Brain pericyte (primary cell): ENCODE results near the gene ATG2B.
A peak's percentile ranks its signal among the peaks of the same experiment; 100 is the strongest.

Experiments
- DNase-seq: peaks from one replicate; pipeline ENCODE4 v3.0.0-alpha.2; 2012; ENCODE audit warnings: low read depth, low spot score

The ATG2B gene

GRCh38 chr14:96310906-96311305 lies 52.2 kb downstream of the ATG2B start:
- no peak for DNase-seq

DNA sequence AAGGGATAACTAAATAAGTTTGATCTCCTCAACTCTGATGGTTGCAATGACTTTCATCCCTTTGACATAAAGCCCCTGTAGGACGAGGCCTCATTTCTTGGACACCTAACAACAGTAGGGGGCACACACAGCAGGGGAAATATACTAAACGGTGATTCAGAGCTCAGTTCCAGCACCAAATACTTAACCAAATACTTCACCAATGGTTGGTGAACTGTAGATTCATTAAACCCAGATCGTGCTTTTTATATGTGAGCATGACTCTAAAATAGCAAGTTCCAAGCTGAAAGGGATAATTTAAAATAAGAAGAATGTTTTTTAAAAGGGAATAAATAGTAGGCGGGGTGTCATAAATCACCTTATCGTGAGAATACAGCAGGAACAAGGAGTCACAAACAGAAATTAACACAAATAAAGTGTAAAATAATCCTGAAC lies 53.2 kb downstream of the ATG2B start:
- no peak for DNase-seq

- DNase-seq: no peak
These were observed 53.8 kb downstream of the ATG2B start for GRCh38 chr14:96309133-96309895.

- no peak for DNase-seq
These were observed 55.7 kb downstream of the ATG2B start for GRCh38 chr14:96307434-96307833.

DNA sequence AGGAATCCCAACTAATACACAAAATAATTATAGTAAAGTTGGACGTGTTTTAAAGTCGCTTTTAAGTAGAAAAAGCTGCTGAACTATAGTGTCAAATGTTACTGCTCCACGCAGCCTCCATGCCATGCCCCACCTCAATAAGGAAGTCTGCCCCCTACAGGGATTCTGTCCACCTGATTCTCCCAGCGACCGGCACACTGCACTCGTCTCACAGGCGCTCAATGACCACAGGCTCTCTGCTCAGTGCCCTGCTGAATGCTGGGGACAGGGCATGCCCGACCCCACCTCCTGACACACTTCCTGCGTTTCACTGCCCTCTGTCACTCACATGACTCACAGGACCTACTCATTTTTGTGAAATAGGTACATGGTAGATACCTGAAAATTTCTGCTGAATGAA lies 58.2 kb downstream of the ATG2B start:
- DNase-seq: no peak

DNA sequence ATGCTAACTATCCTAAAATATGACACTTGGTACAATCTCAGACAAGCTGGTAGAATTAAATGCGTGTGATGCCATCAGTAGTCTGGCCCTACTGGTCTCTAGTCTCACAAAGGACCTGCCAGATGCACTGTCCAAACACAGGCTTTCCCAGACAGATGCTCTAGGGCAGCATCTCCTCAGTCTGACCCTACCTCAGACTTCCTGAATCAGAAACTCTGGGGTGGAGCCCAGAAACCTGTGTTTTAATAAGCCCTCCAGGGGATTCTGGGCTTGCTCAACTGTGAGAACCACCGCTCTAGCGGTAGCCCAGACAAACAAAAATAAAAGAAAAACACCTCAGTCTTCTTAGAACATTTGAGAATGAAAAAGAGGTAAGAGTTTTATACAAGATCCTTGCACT lies 59.2 kb downstream of the ATG2B start:
- DNase-seq: no peak

DNA sequence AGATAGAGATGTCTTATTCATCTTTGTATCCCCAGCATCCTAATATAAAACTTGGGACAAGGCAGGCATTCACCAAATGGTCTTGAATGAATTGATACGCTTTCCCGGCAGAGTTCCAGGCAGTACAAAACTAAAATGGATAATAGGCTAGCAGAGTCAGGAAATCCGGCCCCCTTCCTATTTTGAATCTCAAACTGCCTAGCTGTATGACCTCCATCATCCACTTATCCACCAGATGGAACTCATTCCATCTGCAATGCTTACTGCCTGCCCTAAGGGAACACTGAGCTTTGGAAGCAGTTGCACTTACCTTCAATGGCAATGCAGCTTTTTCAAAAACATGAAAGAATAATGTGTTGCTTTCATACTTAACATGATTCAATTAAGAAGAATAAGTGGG lies 63.7 kb downstream of the ATG2B start:
- no peak for DNase-seq

DNA sequence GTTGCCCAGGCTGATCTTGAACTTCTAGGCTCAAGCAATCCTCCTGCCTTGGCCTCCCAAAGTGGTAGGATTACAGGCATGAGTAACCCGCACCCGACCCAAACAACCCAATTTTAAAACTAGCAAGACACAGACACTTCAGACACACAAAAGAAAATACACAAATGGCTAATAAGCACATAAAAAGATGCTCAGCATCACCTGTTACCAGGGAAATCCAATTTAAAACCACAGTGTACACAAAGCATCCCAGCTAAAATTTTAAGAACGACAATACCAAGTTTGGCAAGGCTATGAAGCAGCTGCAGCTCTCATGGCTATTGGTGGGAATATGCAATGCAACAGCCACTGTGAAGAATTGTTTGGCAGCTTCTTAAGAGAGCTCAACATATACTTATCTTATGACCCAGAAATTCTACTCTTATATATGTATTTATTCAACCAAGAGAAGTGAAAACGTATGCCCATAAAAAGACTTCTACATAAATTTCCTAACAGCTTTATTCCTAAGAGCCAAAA lies 65.1 kb downstream of the ATG2B start:
- DNase-seq: no peak

DNA sequence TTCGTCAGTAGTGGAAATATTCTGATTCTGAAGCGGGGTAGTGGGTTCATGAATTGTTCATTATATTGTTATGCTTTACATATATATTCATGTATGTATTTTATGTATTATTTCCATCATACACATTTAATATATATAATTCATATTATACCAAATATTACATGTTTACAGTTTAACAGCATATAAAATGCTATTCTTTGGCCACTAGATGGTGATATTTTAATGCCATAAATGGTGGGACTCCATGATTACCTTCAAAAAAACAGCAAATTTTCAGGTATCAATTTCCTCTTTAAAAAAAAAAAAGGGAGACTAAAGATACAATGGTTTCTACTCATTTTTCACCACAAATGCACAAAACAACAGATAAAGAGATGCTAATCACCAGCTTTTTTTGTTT lies 66.1 kb downstream of the ATG2B start:
- no peak for DNase-seq

DNA sequence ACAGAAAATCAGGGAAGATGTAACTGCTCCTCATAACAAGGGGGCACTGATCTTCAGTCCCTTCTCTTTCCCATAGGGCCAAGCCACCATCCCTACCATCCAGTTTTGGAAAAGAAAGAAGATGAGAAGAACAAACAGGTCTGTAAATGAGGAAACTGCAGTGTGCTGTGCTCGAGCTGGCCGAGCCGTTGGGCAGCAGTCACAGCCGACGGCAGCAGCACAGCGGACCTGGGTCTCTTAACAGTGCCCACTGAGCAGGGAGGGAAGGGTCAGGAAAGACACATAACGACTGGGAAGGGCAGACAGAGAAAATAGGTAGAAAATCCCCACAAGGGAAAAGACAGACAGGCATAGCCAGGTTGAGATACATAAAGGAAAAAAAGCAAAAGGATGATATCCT lies 68.9 kb downstream of the ATG2B start:
- no peak for DNase-seq

DNA sequence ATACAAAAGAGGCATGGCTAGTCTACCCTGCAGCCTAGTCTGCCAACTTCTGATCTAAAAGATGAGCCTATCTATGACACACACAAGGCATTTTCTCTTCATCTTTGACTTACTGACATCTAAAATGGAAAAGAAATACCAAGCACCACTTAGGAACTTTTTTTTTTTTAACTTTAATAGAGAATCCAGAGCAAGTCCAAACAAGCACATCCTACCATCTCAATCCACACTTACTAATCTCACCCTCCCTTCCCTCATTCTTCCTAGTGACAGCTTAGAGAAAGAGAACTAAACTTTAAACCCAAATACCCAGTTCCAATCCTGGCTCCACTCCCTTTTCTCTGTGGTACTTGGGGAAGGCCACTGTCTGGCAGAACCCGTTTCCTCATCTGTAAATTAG lies 75.3 kb downstream of the ATG2B start:
- DNase-seq: no peak

DNA sequence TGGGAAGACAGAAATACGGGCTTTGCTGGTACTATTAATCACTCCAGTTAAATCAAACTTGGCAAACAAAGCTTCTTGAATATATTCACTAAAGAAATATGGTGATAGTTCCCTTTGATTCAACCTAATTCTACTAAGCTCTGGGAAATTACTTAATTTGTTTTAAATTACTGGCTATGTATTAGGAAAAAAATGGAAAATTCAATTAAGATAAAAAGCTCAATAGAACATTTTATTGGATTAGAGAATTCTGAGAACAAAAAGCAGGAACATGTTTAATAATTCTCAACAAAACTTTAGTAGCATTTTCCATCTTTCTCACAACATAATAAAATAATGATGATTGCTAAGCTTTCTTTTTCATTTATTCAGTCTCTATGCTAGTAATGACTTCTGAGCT lies 76.9 kb downstream of the ATG2B start:
- DNase-seq: no peak

GRCh38 chr14:96285667-96286066 lies 77.5 kb downstream of the ATG2B start:
- DNase-seq: no peak

- DNase-seq: no peak
These were observed 78.7 kb downstream of the ATG2B start for GRCh38 chr14:96284430-96284829.

- no peak for DNase-seq
These were observed 79.1 kb downstream of the ATG2B start for GRCh38 chr14:96284008-96284407.

GRCh38 chr14:96281486-96281885 lies 81.7 kb downstream of the ATG2B start:
- no peak for DNase-seq

DNA sequence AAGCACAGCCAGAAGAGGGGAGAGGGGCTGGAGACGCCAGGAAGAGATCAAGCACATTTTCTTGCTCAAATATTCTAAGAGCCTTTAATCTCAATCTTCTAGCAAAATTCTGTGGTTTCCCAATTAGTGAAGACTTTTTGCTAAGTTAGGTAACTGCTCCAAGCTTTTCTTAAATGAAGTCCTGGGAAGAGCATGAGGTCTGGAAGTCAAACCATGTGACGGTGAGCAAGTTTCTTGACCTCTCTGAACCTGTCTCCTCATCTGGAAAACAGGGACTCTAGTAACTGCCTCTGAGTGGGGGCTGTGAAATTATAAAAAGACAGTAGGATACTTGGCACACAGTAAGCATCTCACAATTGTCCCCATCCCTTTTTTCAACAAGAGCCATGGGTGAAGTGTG lies 83.0 kb downstream of the ATG2B start:
- no peak for DNase-seq

DNA sequence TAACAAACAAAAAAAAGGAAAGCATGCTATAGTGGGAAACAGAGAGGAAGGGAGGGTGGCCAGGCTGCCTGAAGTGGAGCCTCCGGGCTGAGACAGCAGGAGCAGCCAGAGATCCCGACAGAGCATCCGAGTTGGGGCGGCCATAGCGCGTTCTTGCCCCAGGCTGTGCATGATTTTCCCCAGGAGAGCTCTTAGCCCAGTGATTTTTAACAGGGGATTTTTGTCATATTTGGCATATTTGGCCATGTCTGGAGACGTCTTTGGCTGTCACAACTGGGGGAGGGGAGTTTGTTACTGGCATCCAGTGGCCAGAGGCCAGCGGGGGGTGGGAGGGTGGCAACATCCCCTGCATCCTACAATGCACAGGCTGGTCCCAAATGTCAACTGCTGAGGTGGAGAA lies 83.6 kb downstream of the ATG2B start:
- DNase-seq: no peak

- DNase-seq: no peak
These were observed 85.3 kb downstream of the ATG2B start for GRCh38 chr14:96277890-96278289.

DNA sequence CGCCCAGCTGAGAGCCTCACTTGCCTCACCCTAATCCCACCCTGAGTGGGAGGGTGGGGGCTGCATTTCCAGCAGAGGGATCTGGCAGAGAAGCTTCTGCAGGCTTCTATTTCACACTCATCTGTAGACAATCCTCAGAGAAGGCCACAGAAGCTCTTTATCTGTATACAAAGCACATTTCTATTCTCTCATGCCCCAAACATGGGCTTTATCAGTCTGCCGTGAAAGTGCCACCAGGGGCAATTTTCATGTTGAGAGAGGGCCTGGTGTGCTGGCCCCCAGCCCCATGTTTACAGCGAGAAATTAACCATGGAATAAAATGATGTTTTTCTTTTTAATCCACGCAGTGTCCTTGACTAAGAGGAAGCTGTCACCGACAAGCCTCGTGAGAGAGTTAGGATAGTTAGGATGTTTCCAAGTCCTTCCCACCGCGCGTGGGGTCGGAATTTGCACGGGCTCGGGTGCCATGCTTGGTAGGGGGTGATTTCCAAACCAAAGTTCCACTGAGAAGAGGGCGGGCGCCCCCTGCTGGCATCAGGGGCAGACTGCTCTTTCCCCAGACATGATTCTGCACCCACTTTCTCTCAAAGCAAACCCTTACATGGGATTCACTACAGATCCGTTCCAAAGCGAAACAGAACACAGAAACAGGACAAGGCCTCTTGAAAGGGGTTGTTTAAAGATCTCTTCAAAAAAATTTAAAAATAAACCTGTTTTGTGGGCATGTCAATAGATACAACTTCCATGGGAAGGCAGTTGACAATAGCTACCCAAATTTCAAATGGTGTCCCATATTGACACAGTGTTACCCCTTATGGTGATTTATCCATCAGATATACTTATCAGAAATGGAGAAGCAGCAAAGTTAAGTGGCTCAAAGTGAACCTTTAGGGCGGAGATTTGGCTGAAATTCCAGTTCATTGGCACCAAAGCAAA lies 87.7 kb downstream of the ATG2B start:
- DNase-seq: peak; percentile 31

DNA sequence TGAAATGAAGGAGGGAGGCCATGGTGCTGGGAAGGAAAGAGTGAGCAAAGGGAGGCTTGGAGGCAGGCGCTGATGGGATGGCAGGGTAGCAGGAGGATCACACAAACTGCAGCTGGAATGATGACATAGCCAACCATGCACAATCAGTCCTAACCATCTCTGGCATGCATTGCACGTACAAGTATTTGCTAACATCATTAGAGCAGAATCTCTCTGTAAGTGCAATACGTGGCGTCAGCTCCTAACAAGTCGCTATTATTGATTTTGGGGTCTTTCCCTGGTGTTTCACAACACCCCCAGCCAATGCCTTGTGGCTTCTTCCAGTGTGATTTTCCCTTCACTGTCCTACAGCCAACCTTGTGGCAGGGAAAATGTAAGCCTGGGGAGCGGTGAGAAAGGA lies 88.6 kb downstream of the ATG2B start:
- DNase-seq: no peak

DNA sequence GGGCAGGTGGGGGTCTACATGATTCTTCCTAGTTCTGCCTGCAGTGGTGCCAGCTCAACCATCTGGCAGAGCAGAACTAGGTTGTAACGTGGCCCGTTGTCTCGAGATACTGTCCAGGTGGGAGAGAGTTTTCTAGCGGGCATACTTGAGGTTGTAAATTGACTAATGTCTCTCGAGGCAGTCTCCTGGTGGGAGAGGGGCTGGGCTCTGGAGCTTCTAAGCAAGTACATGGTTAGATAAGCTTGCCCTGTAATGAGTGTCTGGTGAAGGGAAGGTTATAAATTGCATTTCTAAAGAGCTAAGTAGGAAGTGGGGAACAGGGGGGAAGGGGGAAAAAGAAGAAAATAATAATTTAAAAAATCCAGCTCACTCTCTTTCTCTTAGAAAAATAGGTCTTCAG lies 89.0 kb downstream of the ATG2B start:
- no peak for DNase-seq

GRCh38 chr14:96273629-96274028 lies 89.5 kb downstream of the ATG2B start:
- no peak for DNase-seq
